ENCODE results near the gene ZNF740. TPM values are rescaled to one million over a fixed set of nuclear protein-coding genes. Genes with fewer than 3 reads are reported as not detected.

ZNF740 gene
- total RNA-seq, 1 experiment from 2014 or later: 12.0 TPM

Other genes starting within 250 kb of the ZNF740 start
- 1,090 and 1,158 TPM in 2 replicates for gene KRT18, start 231.6 kb upstream of the ZNF740 start, total RNA-seq (2014; rRNA removed; shearing (Covaris generic))
- gene EIF4B, start 174.3 kb upstream of the ZNF740 start, total RNA-seq (2014; rRNA removed; shearing (Covaris generic)): 650 and 689 TPM in 2 replicates
- 7.0 and 8.2 TPM in 2 replicates for gene TNS2, start 130.7 kb upstream of the ZNF740 start, total RNA-seq (2014; rRNA removed; shearing (Covaris generic))
- 22.2 and 23.8 TPM in 2 replicates for gene SPRYD3, start 101.3 kb upstream of the ZNF740 start, total RNA-seq (2014; rRNA removed; shearing (Covaris generic))
- 53.5 and 68.5 TPM in 2 replicates for gene IGFBP6, start 83.1 kb upstream of the ZNF740 start, total RNA-seq (2014; rRNA removed; shearing (Covaris generic))
- gene SOAT2, start 77.2 kb upstream of the ZNF740 start, total RNA-seq (2014; rRNA removed; shearing (Covaris generic)): not detected in 2 replicates
- 4.7 and 11.0 TPM in 2 replicates for gene CSAD, start 203 bp downstream of the ZNF740 start, total RNA-seq (2014; rRNA removed; shearing (Covaris generic))
- gene ITGB7, start 26.5 kb downstream of the ZNF740 start, total RNA-seq (2014; rRNA removed; shearing (Covaris generic)): 0.03 and 0.34 TPM in 2 replicates
- gene RARG, start 51.5 kb downstream of the ZNF740 start, total RNA-seq (2014; rRNA removed; shearing (Covaris generic)): 3.5 and 6.2 TPM in 2 replicates
- 29.0 and 31.6 TPM in 2 replicates for gene ESPL1, start 87.6 kb downstream of the ZNF740 start, total RNA-seq (2014; rRNA removed; shearing (Covaris generic))
- gene PFDN5, start 114.8 kb downstream of the ZNF740 start, total RNA-seq (2014; rRNA removed; shearing (Covaris generic)): 480 and 590 TPM in 2 replicates
- gene MYG1, start 119.0 kb downstream of the ZNF740 start, total RNA-seq (2014; rRNA removed; shearing (Covaris generic)): 86.6 and 89.2 TPM in 2 replicates
- gene AAAS, start 140.9 kb downstream of the ZNF740 start, total RNA-seq (2014; rRNA removed; shearing (Covaris generic)): 106 and 116 TPM in 2 replicates
- gene SP7, start 155.6 kb downstream of the ZNF740 start, total RNA-seq (2014; rRNA removed; shearing (Covaris generic)): not detected in 2 replicates
- gene SP1, start 199.5 kb downstream of the ZNF740 start, total RNA-seq (2014; rRNA removed; shearing (Covaris generic)): 18.3 and 21.8 TPM in 2 replicates
- not detected in 2 replicates for gene AMHR2, start 243.1 kb downstream of the ZNF740 start, total RNA-seq (2014; rRNA removed; shearing (Covaris generic))

All from Daoy (cell line).